Mesenchymal stem cell (in vitro differentiated cells and primary cell): ENCODE measurements around the gene DSCAML1.

Source experiments
- DNase-seq: peaks from one replicate; pipeline ENCODE4 v3.0.0-alpha.2; 2013
- H2AFZ ChIP-seq: one replicate; pipeline ENCODE4 v1.6.1; 2013; ENCODE audit warnings: low read depth, mild to moderate bottlenecking, control low read depth, inconsistent platforms, low read length, moderate library complexity
- H2AK5ac ChIP-seq: 2 replicates; pipeline ENCODE4 v1.6.1; 2013; ENCODE audit warnings: low read length, moderate library complexity, mild to moderate bottlenecking, inconsistent platforms; ENCODE audit not compliant: severe bottlenecking
- H2BK120ac ChIP-seq: one replicate; pipeline ENCODE4 v1.6.1; 2013; ENCODE audit warnings: low read depth, mild to moderate bottlenecking, inconsistent platforms, low read length, moderate library complexity
- H2BK12ac ChIP-seq, 2 experiments: one replicate each; pipeline ENCODE4 v1.6.1; 2013; ENCODE audit warnings: inconsistent platforms in 2 of 2, low read length in 2 of 2, mild to moderate bottlenecking in 2 of 2, moderate library complexity in 2 of 2, control low read depth in 1 of 2
- H2BK15ac ChIP-seq: one replicate; pipeline ENCODE4 v1.6.1; 2013; ENCODE audit warnings: mild to moderate bottlenecking, low read depth, inconsistent platforms; ENCODE audit not compliant: poor library complexity, severe bottlenecking
- H2BK5ac ChIP-seq: 2 replicates; pipeline ENCODE4 v1.6.1; 2013; ENCODE audit warnings: low read depth, mild to moderate bottlenecking, low read length, control low read depth, inconsistent platforms; ENCODE audit not compliant: poor library complexity, severe bottlenecking
- H3K14ac ChIP-seq, 2 experiments: one replicate each; pipeline ENCODE4 v1.6.1; 2013; ENCODE audit warnings: inconsistent platforms in 2 of 2, low read length in 2 of 2, control low read depth in 1 of 2, mild to moderate bottlenecking in 1 of 2, moderate library complexity in 1 of 2
- H3K18ac ChIP-seq, 2 experiments: one replicate each; pipeline ENCODE4 v1.6.1; 2013; ENCODE audit warnings: inconsistent platforms in 2 of 2, low read length in 2 of 2, control low read depth in 1 of 2, low read depth in 1 of 2, mild to moderate bottlenecking in 1 of 2
- H3K23ac ChIP-seq, 2 experiments: one replicate each; pipeline ENCODE4 v1.6.1; 2013; ENCODE audit warnings: inconsistent platforms in 2 of 2, low read length in 2 of 2, mild to moderate bottlenecking in 2 of 2, moderate library complexity in 2 of 2, control low read depth in 1 of 2
- H3K27ac ChIP-seq: 2 replicates; pipeline ENCODE4 v1.5.1; 2013; ENCODE audit warnings: mild to moderate bottlenecking, moderate library complexity, low read length, control low read depth, inconsistent platforms; ENCODE audit not compliant: poor library complexity, severe bottlenecking
- H3K27me3 ChIP-seq, 2 experiments: 2 replicates each; pipeline versions ENCODE4 v1.6.1 to v1.7.0; 2013; ENCODE audit warnings: low read length in 2 of 2, mild to moderate bottlenecking in 2 of 2, moderate library complexity in 2 of 2, control low read depth in 1 of 2, inconsistent platforms in 1 of 2; ENCODE audit not compliant: control insufficient read depth in 1 of 2, insufficient read depth in 1 of 2
- H3K36me3 ChIP-seq, 2 experiments: 2 replicates each; pipeline versions ENCODE4 v1.6.1 to v1.7.0; 2013; ENCODE audit warnings: low read length in 2 of 2, control low read depth in 1 of 2, inconsistent platforms in 1 of 2, low read depth in 1 of 2, mild to moderate bottlenecking in 1 of 2; ENCODE audit not compliant: insufficient read depth in 2 of 2, control insufficient read depth in 1 of 2
- H3K4ac ChIP-seq, 2 experiments: one replicate each; pipeline ENCODE4 v1.6.1; 2013; ENCODE audit warnings: inconsistent platforms in 2 of 2, low read length in 2 of 2, mild to moderate bottlenecking in 2 of 2, moderate library complexity in 2 of 2, control low read depth in 1 of 2, low read depth in 1 of 2
- H3K4me1 ChIP-seq: 2 replicates; pipeline ENCODE4 v1.6.1; 2013; ENCODE audit warnings: low read depth, low read length, control low read depth; ENCODE audit not compliant: control insufficient read depth, insufficient read depth
- H3K4me2 ChIP-seq: 2 replicates; pipeline ENCODE4 v1.6.1; 2013; ENCODE audit warnings: low read length, mild to moderate bottlenecking, inconsistent platforms; ENCODE audit not compliant: poor library complexity, severe bottlenecking
- H3K4me3 ChIP-seq, 2 experiments: 2 replicates each; pipeline versions ENCODE4 v1.5.1 to v1.7.0; 2013; ENCODE audit warnings: low read length in 2 of 2, mild to moderate bottlenecking in 2 of 2, control low read depth in 1 of 2, low read depth in 1 of 2; ENCODE audit not compliant: insufficient read depth in 1 of 2
- H3K79me1 ChIP-seq: replicated peaks from 2 replicates; pipeline ENCODE4 v1.6.1; 2013; ENCODE audit warnings: mild to moderate bottlenecking, control low read depth, low read length, inconsistent platforms; ENCODE audit not compliant: poor library complexity, severe bottlenecking
- H3K9ac ChIP-seq: 2 replicates; pipeline ENCODE4 v1.7.0; 2013; ENCODE audit warnings: mild to moderate bottlenecking, low read length, moderate library complexity
- H3K9me3 ChIP-seq: 2 replicates; pipeline ENCODE4 v1.7.0; 2013; ENCODE audit warnings: mild to moderate bottlenecking, low read length; ENCODE audit not compliant: control insufficient read depth
- H4K8ac ChIP-seq: one replicate; pipeline ENCODE4 v1.6.1; 2013; ENCODE audit warnings: inconsistent platforms, mild to moderate bottlenecking, low read length, moderate library complexity
- H4K91ac ChIP-seq: one replicate; pipeline ENCODE4 v1.6.1; 2013; ENCODE audit warnings: mild to moderate bottlenecking, low read length, inconsistent platforms
- WGBS: methylation state at CpG from one replicate; pipeline ENCODE4 v1.1.7; 2013; ENCODE audit warnings: mixed read lengths; 5-methylcytosine and 5-hydroxymethylcytosine counted together

DSCAML1 gene

GRCh38 chr11:117623831-117624271, 173.2 kb downstream of the DSCAML1 start:
- H3K9me3 ChIP-seq, result peaks cover 2% of the 10 kb centered on the region
- no peak overlapping the region for H3K14ac ChIP-seq
- WGBS, result 85% methylated on average over 2 of the region's 2 CpGs
- no peak for DNase-seq
- no peak overlapping the region for H2BK5ac ChIP-seq
- no peak overlapping the region for H3K4me3 ChIP-seq
- no peak overlapping the region for H3K23ac ChIP-seq
- H3K27ac ChIP-seq, result no peak overlapping the region
- no peak overlapping the region for H3K18ac ChIP-seq
- no peak overlapping the region for H3K9ac ChIP-seq
- H2BK15ac ChIP-seq, result no peak overlapping the region
- H4K91ac ChIP-seq, result no peak overlapping the region
- no peak overlapping the region for H3K4me2 ChIP-seq
- H2BK12ac ChIP-seq, result no peak overlapping the region
- H4K8ac ChIP-seq, result no peak overlapping the region
- no peak overlapping the region for H3K4ac ChIP-seq
- H2BK120ac ChIP-seq, result no peak overlapping the region
- peaks cover 32 to 53% of the 10 kb centered on the region in 2 experiments for H3K27me3 ChIP-seq
- no peaks in the 10 kb centered on the region for H3K36me3 ChIP-seq
- H2AFZ ChIP-seq, result no peak overlapping the region
- H2AK5ac ChIP-seq, result no peak overlapping the region
- H3K79me1 ChIP-seq, result no peaks in the 10 kb centered on the region
- no peaks in the 10 kb centered on the region for H3K4me1 ChIP-seq

- H2BK12ac ChIP-seq, result no peak overlapping the region
- H3K4me3 ChIP-seq, result no peak overlapping the region
- no peak overlapping the region for H3K9ac ChIP-seq
- no peak overlapping the region for H3K18ac ChIP-seq
- no peak overlapping the region for H3K23ac ChIP-seq
- H3K9me3 ChIP-seq, result peaks cover 2% of the 10 kb centered on the region
- no peak overlapping the region for H4K91ac ChIP-seq
- no peak overlapping the region for H3K4me2 ChIP-seq
- DNase-seq, result peak; percentile 2
- no peak overlapping the region for H2AFZ ChIP-seq
- no peaks in the 10 kb centered on the region for H3K79me1 ChIP-seq
- peaks cover 20 to 48% of the 10 kb centered on the region in 2 experiments for H3K27me3 ChIP-seq
- H2BK5ac ChIP-seq, result no peak overlapping the region
- no peaks in the 10 kb centered on the region for H3K36me3 ChIP-seq
- no peak overlapping the region for H3K27ac ChIP-seq
- H2AK5ac ChIP-seq, result no peak overlapping the region
- no peak overlapping the region for H4K8ac ChIP-seq
- no peak overlapping the region for H2BK15ac ChIP-seq
- H3K14ac ChIP-seq, result no peak overlapping the region
- peaks cover 3% of the 10 kb centered on the region for H3K4me1 ChIP-seq
- no peak overlapping the region for H2BK120ac ChIP-seq
- no peak overlapping the region for H3K4ac ChIP-seq
These were observed 175.8 kb downstream of the DSCAML1 start for GRCh38 chr11:117621226-117621625.

- no peak overlapping the region for H2AK5ac ChIP-seq
- no peak overlapping the region for H4K8ac ChIP-seq
- no peak overlapping the region for H3K18ac ChIP-seq
- H3K4ac ChIP-seq, result no peak overlapping the region
- no peaks in the 10 kb centered on the region for H3K79me1 ChIP-seq
- WGBS, result no CpG with 5 or more reads among the region's 1 CpG
- no peak overlapping the region for H2AFZ ChIP-seq
- peaks cover 20 to 52% of the 10 kb centered on the region in 2 experiments for H3K27me3 ChIP-seq
- H3K9me3 ChIP-seq, result peaks cover 2% of the 10 kb centered on the region
- DNase-seq, result no peak
- H3K27ac ChIP-seq, result no peak overlapping the region
- H2BK120ac ChIP-seq, result no peak overlapping the region
- H3K14ac ChIP-seq, result no peak overlapping the region
- H3K4me2 ChIP-seq, result no peak overlapping the region
- peaks cover 3% of the 10 kb centered on the region for H3K4me1 ChIP-seq
- no peak overlapping the region for H4K91ac ChIP-seq
- no peak overlapping the region for H2BK12ac ChIP-seq
- no peak overlapping the region for H2BK5ac ChIP-seq
- H3K36me3 ChIP-seq, result no peaks in the 10 kb centered on the region
- H3K4me3 ChIP-seq, result no peak overlapping the region
- H3K9ac ChIP-seq, result no peak overlapping the region
- H3K23ac ChIP-seq, result no peak overlapping the region
- H2BK15ac ChIP-seq, result no peak overlapping the region
These were observed 176.4 kb downstream of the DSCAML1 start for GRCh38 chr11:117620659-117621058.

- Histone ChIP-seq H2BK120ac (no peak overlapping the region), H2AK5ac (no peak overlapping the region)
- WGBS, result 59% methylated on average over 4 of the region's 4 CpGs
These were observed 176.9 kb downstream of the DSCAML1 start for GRCh38 chr11:117620086-117620485.

More at GRCh38 chr11:117620086-117620485, 176.9 kb downstream of the DSCAML1 start:
- Histone ChIP-seq H3K4me1 (peaks cover 3% of the 10 kb centered on the region), H2AFZ (no peak overlapping the region), H3K36me3 (no peaks in the 10 kb centered on the region), H3K18ac (no peak overlapping the region), H2BK5ac (no peak overlapping the region), H3K27ac (no peak overlapping the region), H3K14ac (no peak overlapping the region), H2BK12ac (no peak overlapping the region), H4K91ac (no peak overlapping the region), H2BK15ac (no peak overlapping the region), H3K4me2 (no peak overlapping the region), H3K4ac (no peak overlapping the region), H3K79me1 (no peaks in the 10 kb centered on the region), H3K4me3 (no peak overlapping the region), H3K23ac (no peak overlapping the region), H3K9ac (no peak overlapping the region), H3K27me3 (peaks cover 26 to 55% of the 10 kb centered on the region in 2 experiments), H3K9me3 (peaks cover 2% of the 10 kb centered on the region), H4K8ac (no peak overlapping the region)
- DNase-seq, result no peak
